ENCODE results near the gene PROC. TPM values are rescaled to one million over a fixed set of nuclear protein-coding genes. Genes with fewer than 3 reads are reported as not detected.

Gene PROC
- total RNA-seq, 2 donors from 2014 or later, result 0.26 TPM; not detected in 1

DNA sequence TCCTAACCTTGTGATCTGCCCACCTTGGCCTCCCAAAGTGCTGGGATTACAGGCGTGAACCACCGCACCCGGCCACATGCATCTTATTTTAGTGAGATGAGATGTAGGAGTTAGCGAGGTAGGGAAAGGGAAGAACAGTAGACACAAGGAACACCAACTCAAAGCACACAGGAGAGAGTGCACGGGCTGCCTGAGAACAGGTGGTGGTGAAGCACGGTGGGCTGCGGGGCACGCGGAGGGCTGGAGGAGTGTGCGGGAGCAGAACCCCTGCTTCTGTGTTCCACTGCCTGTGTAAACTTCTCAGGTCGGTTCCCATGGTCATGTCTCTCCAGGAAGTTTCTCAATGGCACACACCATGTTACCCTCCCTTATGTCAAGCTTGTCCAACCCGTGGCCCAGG lies 38.7 kb downstream of the PROC start:
- intact Hi-C loops (cut with DNase I), result no loop called here
- Histone ChIP-seq H3K4me3 (no peak overlapping the region), H3K36me3 (replicated peaks in 1 of 2; ENCODE audit: insufficient read depth in 1 of 2, low read depth in 2 of 2) (no peaks in the 10 kb centered on the region), H3K27ac (no peak overlapping the region), H3K27me3 (no peaks in the 10 kb centered on the region), H3K9me3 (no peaks in the 10 kb centered on the region), H3K4me1 (peaks cover 34% of the 10 kb centered on the region)
- TF ChIP-seq, protein P1, sequence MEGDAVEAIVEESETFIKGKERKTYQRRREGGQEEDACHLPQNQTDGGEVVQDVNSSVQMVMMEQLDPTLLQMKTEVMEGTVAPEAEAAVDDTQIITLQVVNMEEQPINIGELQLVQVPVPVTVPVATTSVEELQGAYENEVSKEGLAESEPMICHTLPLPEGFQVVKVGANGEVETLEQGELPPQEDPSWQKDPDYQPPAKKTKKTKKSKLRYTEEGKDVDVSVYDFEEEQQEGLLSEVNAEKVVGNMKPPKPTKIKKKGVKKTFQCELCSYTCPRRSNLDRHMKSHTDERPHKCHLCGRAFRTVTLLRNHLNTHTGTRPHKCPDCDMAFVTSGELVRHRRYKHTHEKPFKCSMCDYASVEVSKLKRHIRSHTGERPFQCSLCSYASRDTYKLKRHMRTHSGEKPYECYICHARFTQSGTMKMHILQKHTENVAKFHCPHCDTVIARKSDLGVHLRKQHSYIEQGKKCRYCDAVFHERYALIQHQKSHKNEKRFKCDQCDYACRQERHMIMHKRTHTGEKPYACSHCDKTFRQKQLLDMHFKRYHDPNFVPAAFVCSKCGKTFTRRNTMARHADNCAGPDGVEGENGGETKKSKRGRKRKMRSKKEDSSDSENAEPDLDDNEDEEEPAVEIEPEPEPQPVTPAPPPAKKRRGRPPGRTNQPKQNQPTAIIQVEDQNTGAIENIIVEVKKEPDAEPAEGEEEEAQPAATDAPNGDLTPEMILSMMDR (IDR thresholded peaks at IDR 0.05), result no peak
- TF ChIP-seq POLR2A (IDR thresholded peaks at IDR 0.05), result no peak
- DNase-seq, result no peak
- WGBS, 2 donors, result 93% methylated on average over 12 of the region's 12 CpGs
- no peak for ATAC-seq

DNA sequence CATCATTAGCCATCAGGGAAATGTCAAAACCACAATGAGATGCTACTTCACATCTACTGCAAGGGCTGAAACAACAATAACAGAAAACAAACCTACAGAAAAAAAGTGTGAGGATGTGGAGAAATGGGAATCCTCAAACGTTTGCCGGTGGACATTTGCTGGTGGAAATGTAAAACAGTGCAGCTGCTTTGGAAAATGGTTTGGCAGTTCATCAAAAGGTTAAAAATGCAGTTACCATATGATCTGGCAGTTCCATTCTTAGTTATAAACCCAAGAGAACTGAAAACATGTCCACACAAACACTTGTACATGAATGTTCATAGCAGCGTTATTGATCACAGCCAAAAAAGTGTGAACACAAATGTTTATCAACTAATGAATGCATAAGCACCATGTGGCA lies 44.2 kb downstream of the PROC start:
- TF ChIP-seq, protein P1 (IDR thresholded peaks at IDR 0.05), result no peak
- no peak for TF ChIP-seq POLR2A (IDR thresholded peaks at IDR 0.05)
- 72 to 73% methylated on average over 3 of the region's 3 CpGs for WGBS, 2 donors
- Histone ChIP-seq H3K27me3 (no peaks in the 10 kb centered on the region), H3K4me1 (peaks cover under 1% of the 10 kb centered on the region), H3K9me3 (no peaks in the 10 kb centered on the region), H3K36me3 (replicated peaks in 1 of 2; ENCODE audit: insufficient read depth in 1 of 2, low read depth in 2 of 2) (no peaks in the 10 kb centered on the region), H3K4me3 (no peak overlapping the region), H3K27ac (no peak overlapping the region)
- DNase-seq, result no peak
- intact Hi-C loops (cut with DNase I), result no loop called here
- no peak for ATAC-seq

DNA sequence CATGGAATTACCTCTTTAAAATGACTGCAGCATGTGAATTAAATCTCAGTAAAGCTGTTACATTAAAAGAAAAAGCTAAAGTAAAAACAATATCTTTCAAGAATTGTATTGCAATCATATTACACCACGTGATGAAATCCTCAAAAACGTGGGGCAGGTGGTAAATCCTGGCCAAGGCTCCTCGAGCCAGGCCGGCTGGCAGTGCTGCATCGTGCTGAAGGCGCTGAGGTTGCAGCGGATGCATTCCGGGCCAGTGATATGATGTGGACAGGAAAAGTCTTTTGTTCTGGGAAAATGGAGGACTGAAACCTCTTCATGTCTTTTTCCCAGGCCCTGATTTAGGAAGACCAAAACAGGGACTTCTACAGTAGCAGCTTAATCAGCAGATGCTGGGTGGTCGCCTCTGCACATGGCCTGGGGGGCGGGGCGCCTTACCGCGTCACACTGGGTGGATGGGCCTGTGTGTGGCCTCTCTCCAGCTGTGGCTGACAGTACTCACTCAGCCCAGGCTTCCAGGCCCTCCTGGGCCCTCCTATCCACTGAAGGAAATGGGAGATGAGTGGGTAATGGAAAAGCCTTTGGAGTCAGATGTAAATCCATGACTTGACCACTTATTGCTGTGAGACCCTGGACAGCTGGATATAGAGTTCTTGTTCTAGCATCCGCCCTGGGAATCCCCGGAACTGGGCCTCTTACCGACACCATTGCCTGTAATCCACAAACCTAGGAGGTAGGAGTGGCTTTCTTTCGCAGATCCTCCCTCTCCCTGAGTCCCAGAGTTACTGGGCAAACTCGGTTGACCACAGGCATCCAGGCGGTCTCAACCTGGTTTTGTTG lies 45.1 kb downstream of the PROC start:
- ATAC-seq, result no peak
- H3K9me3 ChIP-seq, result no peaks in the 10 kb centered on the region
- no peak for DNase-seq
- H3K27me3 ChIP-seq, result no peaks in the 10 kb centered on the region
- TF ChIP-seq POLR2A (IDR thresholded peaks at IDR 0.05), result no peak
- TF ChIP-seq, protein P1 (IDR thresholded peaks at IDR 0.05), result no peak
- H3K36me3 ChIP-seq (replicated peaks in 1 of 2; ENCODE audit: insufficient read depth in 1 of 2, low read depth in 2 of 2), result no peaks in the 10 kb centered on the region
- intact Hi-C loops (cut with DNase I), result no loop called here
- H3K27ac ChIP-seq, result no peak overlapping the region
- 84 to 87% methylated on average over 14 to 19 of the region's 19 CpGs for WGBS, 2 donors
- H3K4me1 ChIP-seq, result no peaks in the 10 kb centered on the region
- H3K4me3 ChIP-seq, result no peak overlapping the region

DNA sequence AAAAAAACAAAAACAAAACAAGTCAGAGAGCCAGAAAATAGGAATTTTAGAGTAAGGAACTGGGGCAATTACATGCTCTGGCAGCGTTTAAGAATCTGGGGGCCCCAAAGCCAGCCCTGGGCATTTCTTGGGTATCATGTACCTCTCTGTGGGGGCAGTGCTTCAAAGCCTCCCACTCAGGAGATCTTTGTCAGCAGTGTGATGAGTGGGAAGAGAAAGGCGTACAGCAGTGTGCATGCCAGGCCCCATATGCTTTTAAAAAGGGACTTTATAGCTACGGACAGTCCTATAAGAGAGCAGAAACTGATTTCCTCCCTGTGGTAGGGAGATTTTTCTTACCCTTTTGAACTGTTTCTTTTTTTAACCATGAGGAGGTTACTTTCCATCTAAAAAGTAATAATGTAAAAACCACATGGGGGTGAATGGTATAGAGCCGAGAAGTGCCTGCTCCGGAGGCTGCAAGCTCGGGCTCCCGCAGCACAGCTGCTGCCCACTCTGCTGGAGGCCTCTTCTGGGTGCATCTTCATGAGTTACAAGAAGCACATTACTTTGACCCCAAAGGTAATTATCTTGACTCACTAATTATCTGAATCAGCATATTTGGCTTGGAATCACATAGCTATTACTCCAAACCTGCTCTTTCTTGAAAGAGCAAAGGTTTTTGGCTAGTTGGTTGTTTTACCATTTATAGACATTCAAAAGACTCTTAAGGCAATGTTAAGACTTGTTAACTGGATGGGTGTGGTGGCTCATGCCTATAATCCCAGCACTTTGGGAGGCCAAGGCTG lies 46.4 kb downstream of the PROC start:
- no peaks in the 10 kb centered on the region for H3K4me1 ChIP-seq
- intact Hi-C loops (cut with DNase I), result no loop called here
- DNase-seq, result no peak
- H3K27ac ChIP-seq, result no peak overlapping the region
- WGBS, 2 donors, result 91 to 94% methylated on average over 7 of the region's 7 CpGs
- no peaks in the 10 kb centered on the region for H3K9me3 ChIP-seq
- TF ChIP-seq POLR2A (IDR thresholded peaks at IDR 0.05), result no peak
- TF ChIP-seq, protein P1 (IDR thresholded peaks at IDR 0.05), result no peak
- H3K36me3 ChIP-seq (replicated peaks in 1 of 2; ENCODE audit: insufficient read depth in 1 of 2, low read depth in 2 of 2), result no peaks in the 10 kb centered on the region
- no peak overlapping the region for H3K4me3 ChIP-seq
- ATAC-seq, result no peak
- H3K27me3 ChIP-seq, result no peaks in the 10 kb centered on the region
